ENCODE measurements around the gene GALNT16. TPM values are rescaled to one million over a fixed set of nuclear protein-coding genes. Genes with fewer than 3 reads are reported as not detected.

The GALNT16 gene
- total RNA-seq, 4 donors from 2014 or later = 8.3 to 11.7 (median 10.7) TPM

DNA sequence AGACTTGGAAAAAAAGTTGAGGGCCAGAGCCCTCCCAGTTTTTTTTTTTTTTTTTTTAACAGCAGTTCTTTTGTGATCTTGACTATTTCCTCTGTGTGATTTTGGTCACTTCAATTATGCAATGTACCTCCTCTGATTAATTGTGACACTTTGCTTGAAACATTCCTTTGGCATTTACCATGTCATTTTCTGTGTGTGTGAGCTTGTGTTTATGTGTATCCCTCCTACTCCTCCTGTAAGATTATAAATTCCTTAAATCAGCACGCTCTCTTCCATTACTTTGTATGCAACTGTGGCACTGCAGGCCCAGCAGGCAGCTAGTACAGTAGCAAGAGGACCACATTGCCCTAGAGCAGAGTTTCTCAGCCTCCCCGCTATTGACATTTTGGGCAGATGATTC is 33.2 kb upstream of the GALNT16 start:
- WGBS, 2 donors = 53 to 69% methylated on average over 2 of the region's 2 CpGs
- H3K4me3 ChIP-seq = no peak overlapping the region
- H3K27ac ChIP-seq = no peak overlapping the region
- H3K9me3 ChIP-seq = no peaks in the 10 kb centered on the region
- H3K4me1 ChIP-seq = peaks cover 0 to 12% (median 0%) of the 10 kb centered on the region in 4 donors
- peaks cover 0 to 44% (median 0%) of the 10 kb centered on the region in 3 donors for H3K36me3 ChIP-seq
- TF ChIP-seq, protein P1, sequence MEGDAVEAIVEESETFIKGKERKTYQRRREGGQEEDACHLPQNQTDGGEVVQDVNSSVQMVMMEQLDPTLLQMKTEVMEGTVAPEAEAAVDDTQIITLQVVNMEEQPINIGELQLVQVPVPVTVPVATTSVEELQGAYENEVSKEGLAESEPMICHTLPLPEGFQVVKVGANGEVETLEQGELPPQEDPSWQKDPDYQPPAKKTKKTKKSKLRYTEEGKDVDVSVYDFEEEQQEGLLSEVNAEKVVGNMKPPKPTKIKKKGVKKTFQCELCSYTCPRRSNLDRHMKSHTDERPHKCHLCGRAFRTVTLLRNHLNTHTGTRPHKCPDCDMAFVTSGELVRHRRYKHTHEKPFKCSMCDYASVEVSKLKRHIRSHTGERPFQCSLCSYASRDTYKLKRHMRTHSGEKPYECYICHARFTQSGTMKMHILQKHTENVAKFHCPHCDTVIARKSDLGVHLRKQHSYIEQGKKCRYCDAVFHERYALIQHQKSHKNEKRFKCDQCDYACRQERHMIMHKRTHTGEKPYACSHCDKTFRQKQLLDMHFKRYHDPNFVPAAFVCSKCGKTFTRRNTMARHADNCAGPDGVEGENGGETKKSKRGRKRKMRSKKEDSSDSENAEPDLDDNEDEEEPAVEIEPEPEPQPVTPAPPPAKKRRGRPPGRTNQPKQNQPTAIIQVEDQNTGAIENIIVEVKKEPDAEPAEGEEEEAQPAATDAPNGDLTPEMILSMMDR (IDR thresholded peaks at IDR 0.05) = no peak
- TF ChIP-seq EP300 (IDR thresholded peaks at IDR 0.05) (no peak), POLR2A (IDR thresholded peaks at IDR 0.05) (no peak)
- no peaks in the 10 kb centered on the region for H3K27me3 ChIP-seq
- no peak for DNase-seq (ENCODE audit: low spot score in 2 of 2)

DNA sequence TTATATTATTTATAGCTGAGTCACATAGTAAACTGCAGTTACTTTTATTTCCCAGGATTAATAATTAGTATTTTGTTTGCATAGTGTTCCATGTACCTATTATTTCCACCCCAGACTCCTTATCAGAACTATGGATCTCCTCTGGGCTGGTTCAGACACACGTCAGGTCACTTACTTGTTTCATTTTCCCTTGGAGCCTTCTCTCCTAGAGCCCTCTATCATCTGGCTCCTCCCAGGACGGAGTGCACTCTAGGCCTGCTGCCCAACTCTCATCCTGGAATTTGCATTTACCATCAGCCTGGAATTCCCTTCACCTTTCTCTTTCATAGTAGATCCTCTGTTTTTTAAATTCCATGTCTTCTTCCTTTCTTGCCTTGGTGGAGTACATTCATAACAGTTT is 28.5 kb upstream of the GALNT16 start:
- WGBS, 2 donors = 75 to 76% methylated on average over 2 of the region's 2 CpGs
- H3K9me3 ChIP-seq = no peaks in the 10 kb centered on the region
- no peak for TF ChIP-seq EP300 (IDR thresholded peaks at IDR 0.05)
- TF ChIP-seq POLR2A (IDR thresholded peaks at IDR 0.05) = no peak
- TF ChIP-seq, protein P1 (IDR thresholded peaks at IDR 0.05) = no peak
- no peak overlapping the region for H3K4me3 ChIP-seq
- peaks cover 0 to 6% (median 0%) of the 10 kb centered on the region in 4 donors for H3K4me1 ChIP-seq
- H3K27me3 ChIP-seq = no peaks in the 10 kb centered on the region
- H3K27ac ChIP-seq = no peak overlapping the region
- DNase-seq (ENCODE audit: low spot score in 2 of 2) = no peak
- H3K36me3 ChIP-seq = peaks cover 0 to 79% (median 6%) of the 10 kb centered on the region in 3 donors

DNA sequence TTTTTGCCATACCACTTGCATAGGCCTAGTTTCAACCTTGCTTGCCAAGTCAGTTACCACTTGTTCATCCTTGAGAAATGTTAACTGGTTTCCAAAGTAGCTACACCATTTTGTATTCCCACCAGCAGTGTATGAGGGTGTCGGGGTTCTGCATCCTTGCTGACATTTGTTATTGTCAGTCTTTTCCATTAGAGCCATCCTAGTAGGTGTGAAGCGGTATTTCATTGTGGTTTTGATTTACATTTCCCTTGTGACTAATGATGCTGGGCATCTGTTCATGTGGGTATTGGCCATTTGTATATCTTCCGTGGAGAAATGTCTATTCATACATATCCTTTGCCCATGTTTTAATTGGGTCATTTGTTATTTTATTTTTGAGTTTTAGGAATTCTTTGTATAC is 27.6 kb upstream of the GALNT16 start:
- H3K9me3 ChIP-seq = no peaks in the 10 kb centered on the region
- H3K4me3 ChIP-seq = no peak overlapping the region
- WGBS, 2 donors = 74 to 93% methylated on average over 3 of the region's 3 CpGs
- H3K27me3 ChIP-seq = no peaks in the 10 kb centered on the region
- H3K36me3 ChIP-seq = peaks cover 0 to 88% (median 6%) of the 10 kb centered on the region in 3 donors
- no peak for DNase-seq (ENCODE audit: low spot score in 2 of 2)
- TF ChIP-seq, protein P1 (IDR thresholded peaks at IDR 0.05) = no peak
- TF ChIP-seq POLR2A (IDR thresholded peaks at IDR 0.05) (no peak), EP300 (IDR thresholded peaks at IDR 0.05) (no peak)
- no peaks in the 10 kb centered on the region for H3K4me1 ChIP-seq
- H3K27ac ChIP-seq = no peak overlapping the region

DNA sequence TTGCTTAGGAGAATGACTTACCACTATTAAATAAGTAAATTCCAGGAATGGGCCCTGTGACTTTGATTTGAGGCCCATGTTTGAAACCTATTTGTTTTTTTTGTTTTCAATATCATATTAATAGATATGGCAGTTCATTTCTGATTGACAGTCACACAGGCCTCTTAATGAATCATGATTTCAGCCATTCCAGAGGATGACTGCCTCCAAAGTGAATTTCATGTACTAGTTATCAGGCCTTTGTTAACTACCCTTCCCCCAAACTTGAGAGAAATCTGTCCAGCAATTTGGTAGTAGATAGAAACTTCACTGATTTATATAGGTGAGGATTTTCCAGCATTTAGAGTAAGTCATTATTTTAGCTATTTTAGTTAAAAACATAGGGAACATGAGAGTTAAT is 25.9 kb upstream of the GALNT16 start:
- no peaks in the 10 kb centered on the region for H3K9me3 ChIP-seq
- no peak for TF ChIP-seq POLR2A (IDR thresholded peaks at IDR 0.05)
- TF ChIP-seq, protein P1 (IDR thresholded peaks at IDR 0.05) = no peak
- no peak for TF ChIP-seq EP300 (IDR thresholded peaks at IDR 0.05)
- DNase-seq (ENCODE audit: low spot score in 2 of 2) = no peak
- H3K27me3 ChIP-seq = no peaks in the 10 kb centered on the region
- H3K4me3 ChIP-seq = no peak overlapping the region
- no peak overlapping the region for H3K27ac ChIP-seq
- peaks cover 0 to 99% (median 6%) of the 10 kb centered on the region in 3 donors for H3K36me3 ChIP-seq
- H3K4me1 ChIP-seq = no peaks in the 10 kb centered on the region

DNA sequence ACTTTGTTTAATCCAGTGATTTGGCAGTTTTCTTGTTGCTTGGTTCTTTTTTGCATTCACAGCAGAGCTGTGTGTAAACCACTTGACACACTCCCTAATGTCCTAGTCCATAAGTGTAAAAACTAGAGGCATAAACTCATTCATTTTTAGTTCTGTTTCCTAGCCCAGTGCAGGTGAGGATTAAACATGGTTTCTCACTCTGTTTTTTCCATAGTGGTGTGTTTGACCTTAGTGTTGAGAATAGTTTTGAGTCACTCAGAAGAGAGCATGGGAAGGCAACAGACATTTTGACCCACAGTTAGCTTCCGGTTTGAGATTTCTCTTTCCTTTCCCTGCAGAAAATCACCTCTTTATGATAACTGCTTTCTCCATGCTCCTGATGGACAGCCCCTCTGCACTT is 24.2 kb upstream of the GALNT16 start:
- no peak overlapping the region for H3K27ac ChIP-seq
- no peak overlapping the region for H3K4me3 ChIP-seq
- H3K4me1 ChIP-seq = peaks cover 0 to under 1% (median 0%) of the 10 kb centered on the region in 4 donors
- TF ChIP-seq, protein P1 (IDR thresholded peaks at IDR 0.05) = no peak
- no peak for TF ChIP-seq POLR2A (IDR thresholded peaks at IDR 0.05)
- TF ChIP-seq EP300 (IDR thresholded peaks at IDR 0.05) = no peak
- DNase-seq (ENCODE audit: low spot score in 2 of 2) = no peak
- no peaks in the 10 kb centered on the region for H3K27me3 ChIP-seq
- H3K36me3 ChIP-seq = peaks cover 0 to 97% (median 6%) of the 10 kb centered on the region in 3 donors
- WGBS, 2 donors = 90 to 100% methylated on average over 1 of the region's 1 CpG
- H3K9me3 ChIP-seq = no peaks in the 10 kb centered on the region

Measured in tibial nerve (tissue), 4 donors.